ENCODE measurements around the gene MYBBP1A.

Gene MYBBP1A

DNA sequence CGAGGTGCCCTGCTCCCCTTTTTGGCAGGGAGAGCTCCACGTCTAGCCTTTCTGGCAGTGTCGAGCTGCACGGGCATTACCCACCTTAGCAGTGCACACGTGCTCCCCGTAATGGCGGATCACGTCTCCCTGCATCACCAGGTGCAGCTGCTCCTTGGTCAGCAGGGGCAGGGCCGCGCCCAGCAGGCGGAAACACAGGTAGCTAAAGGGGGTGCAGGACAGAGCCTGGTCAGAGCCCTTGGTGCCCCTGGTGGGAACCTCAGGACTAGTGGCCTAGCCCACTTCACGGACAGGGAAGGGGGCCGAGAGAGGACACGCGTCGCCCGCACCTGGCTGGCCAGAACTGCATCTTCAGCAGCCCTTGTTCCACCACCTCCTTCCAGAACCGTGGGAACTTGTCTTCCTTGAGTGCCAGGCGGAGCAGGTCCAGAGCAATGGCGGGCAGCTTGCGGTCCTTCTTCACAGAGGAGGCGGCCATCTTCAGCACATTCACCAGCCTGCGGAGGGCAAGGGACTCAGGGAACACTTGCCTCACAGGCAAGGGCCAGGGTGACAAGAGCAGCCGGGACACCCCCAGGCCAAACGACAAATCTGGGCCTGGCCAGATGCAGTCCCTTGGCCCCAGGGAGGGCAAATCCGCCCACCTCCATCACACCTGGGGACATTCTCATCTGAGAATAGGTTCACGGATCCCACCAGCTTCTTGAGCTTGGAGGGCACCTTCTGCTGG lies 3.2 kb downstream of the MYBBP1A start:
- Histone ChIP-seq H3K4me1 (ENCODE audit: control insufficient read depth, insufficient read depth, low read depth, low read length) (peaks cover 40% of the 10 kb centered on the region), H2BK15ac (ENCODE audit: low read depth, poor library complexity, severe bottlenecking) (no peak overlapping the region), H2BK12ac (ENCODE audit: low read length in 2 of 2) (no peak overlapping the region), H3K79me1 (replicated peaks; ENCODE audit: low read length, poor library complexity, severe bottlenecking) (peaks cover 41% of the 10 kb centered on the region), H3K4ac (ENCODE audit: low read depth in 1 of 2, low read length in 2 of 2) (no peak overlapping the region), H3K36me3 (ENCODE audit: control insufficient read depth in 1 of 2, insufficient read depth in 2 of 2, low read depth in 1 of 2, low read length in 2 of 2) (peaks cover 67 to 68% of the 10 kb centered on the region in 2 experiments), H3K18ac (ENCODE audit: low read depth in 1 of 2, low read length in 2 of 2) (no peak overlapping the region), H4K8ac (ENCODE audit: low read length) (no peak overlapping the region), H4K91ac (ENCODE audit: low read length) (no peak overlapping the region), H2AFZ (ENCODE audit: low read depth, low read length) (no peak overlapping the region), H2BK5ac (ENCODE audit: low read depth, low read length, poor library complexity, severe bottlenecking) (no peak overlapping the region), H2AK5ac (ENCODE audit: low read length, severe bottlenecking) (no peak overlapping the region), H3K23ac (ENCODE audit: low read length in 2 of 2) (no peak overlapping the region), H3K27me3 (ENCODE audit: control insufficient read depth in 1 of 2, insufficient read depth in 1 of 2, low read length in 2 of 2) (no peaks in the 10 kb centered on the region), H3K14ac (ENCODE audit: low read length in 2 of 2) (no peak overlapping the region), H2BK120ac (ENCODE audit: low read depth, low read length) (no peak overlapping the region), H3K27ac (ENCODE audit: low read length, poor library complexity, severe bottlenecking) (no peak overlapping the region), H3K4me2 (ENCODE audit: low read length, poor library complexity, severe bottlenecking) (no peak overlapping the region), H3K4me3 (ENCODE audit: insufficient read depth in 1 of 2, low read depth in 1 of 2, low read length in 2 of 2) (no peak overlapping the region), H3K9me3 (ENCODE audit: control insufficient read depth, low read length) (no peaks in the 10 kb centered on the region), H3K9ac (ENCODE audit: low read length) (no peak overlapping the region)
- DNase-seq, result no peak
- WGBS, result 97% methylated on average over 24 of the region's 27 CpGs

DNA sequence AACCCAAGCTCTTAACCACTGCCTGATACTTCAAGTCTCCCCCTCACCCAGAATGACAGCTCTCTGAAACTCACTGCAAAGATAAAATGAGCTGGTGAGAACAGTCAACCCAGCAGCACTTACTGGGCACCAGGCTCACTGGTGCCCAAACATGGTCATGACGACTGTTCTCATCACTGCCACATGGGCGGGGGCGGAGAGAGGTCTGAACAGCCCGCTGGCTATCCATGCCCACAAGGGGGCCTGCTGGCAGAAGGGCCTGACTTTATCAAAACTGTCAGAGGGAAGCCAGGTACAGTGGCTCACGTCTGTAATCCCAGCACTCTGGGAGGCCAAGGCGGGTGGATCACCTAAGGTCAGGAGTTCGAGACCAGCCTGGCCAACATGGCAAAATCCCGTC lies 4.0 kb downstream of the MYBBP1A start:
- no peak overlapping the region for H3K18ac ChIP-seq (ENCODE audit: low read depth in 1 of 2, low read length in 2 of 2)
- H3K4ac ChIP-seq (ENCODE audit: low read depth in 1 of 2, low read length in 2 of 2), result no peak overlapping the region
- no peak overlapping the region for H2AFZ ChIP-seq (ENCODE audit: low read depth, low read length)
- peaks cover 40% of the 10 kb centered on the region for H3K4me1 ChIP-seq (ENCODE audit: control insufficient read depth, insufficient read depth, low read depth, low read length)
- no peak overlapping the region for H2BK15ac ChIP-seq (ENCODE audit: low read depth, poor library complexity, severe bottlenecking)
- H3K9me3 ChIP-seq (ENCODE audit: control insufficient read depth, low read length), result no peaks in the 10 kb centered on the region
- H2BK120ac ChIP-seq (ENCODE audit: low read depth, low read length), result no peak overlapping the region
- H4K91ac ChIP-seq (ENCODE audit: low read length), result no peak overlapping the region
- no peak overlapping the region for H3K27ac ChIP-seq (ENCODE audit: low read length, poor library complexity, severe bottlenecking)
- H3K23ac ChIP-seq (ENCODE audit: low read length in 2 of 2), result no peak overlapping the region
- H2AK5ac ChIP-seq (ENCODE audit: low read length, severe bottlenecking), result no peak overlapping the region
- H3K14ac ChIP-seq (ENCODE audit: low read length in 2 of 2), result no peak overlapping the region
- H3K4me3 ChIP-seq (ENCODE audit: insufficient read depth in 1 of 2, low read depth in 1 of 2, low read length in 2 of 2), result no peak overlapping the region
- H3K79me1 ChIP-seq (replicated peaks; ENCODE audit: low read length, poor library complexity, severe bottlenecking), result peaks cover 41% of the 10 kb centered on the region
- H3K36me3 ChIP-seq (ENCODE audit: control insufficient read depth in 1 of 2, insufficient read depth in 2 of 2, low read depth in 1 of 2, low read length in 2 of 2), result peaks cover 74 to 76% of the 10 kb centered on the region in 2 experiments
- H3K9ac ChIP-seq (ENCODE audit: low read length), result no peak overlapping the region
- WGBS, result 90% methylated on average over 8 of the region's 8 CpGs
- DNase-seq, result no peak
- H2BK5ac ChIP-seq (ENCODE audit: low read depth, low read length, poor library complexity, severe bottlenecking), result no peak overlapping the region
- no peaks in the 10 kb centered on the region for H3K27me3 ChIP-seq (ENCODE audit: control insufficient read depth in 1 of 2, insufficient read depth in 1 of 2, low read length in 2 of 2)
- no peak overlapping the region for H4K8ac ChIP-seq (ENCODE audit: low read length)
- no peak overlapping the region for H3K4me2 ChIP-seq (ENCODE audit: low read length, poor library complexity, severe bottlenecking)
- no peak overlapping the region for H2BK12ac ChIP-seq (ENCODE audit: low read length in 2 of 2)

DNA sequence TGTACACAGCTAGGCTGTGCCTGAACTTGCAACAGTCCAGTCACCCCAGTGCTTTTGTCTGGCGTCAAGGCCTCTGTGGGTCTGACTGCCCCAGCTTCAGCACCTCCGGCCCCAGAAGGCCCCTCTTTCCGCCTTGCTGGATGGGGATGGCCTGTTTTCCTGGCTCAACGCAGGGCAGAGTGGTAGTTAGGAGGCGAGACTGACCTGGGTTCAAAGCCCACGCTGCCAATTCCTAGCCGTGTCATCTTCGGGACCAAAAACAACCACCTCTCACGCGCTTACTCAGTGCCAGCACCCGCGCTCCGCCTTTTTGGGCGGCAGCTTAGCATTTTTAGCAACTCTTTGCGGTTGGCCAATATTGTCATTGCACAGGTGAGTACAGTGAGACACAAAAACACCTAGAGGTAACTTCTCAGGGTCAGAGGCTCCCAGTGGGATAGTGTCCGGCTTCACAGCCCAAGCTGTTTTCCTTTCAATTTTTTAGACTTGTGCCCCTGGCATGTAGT lies 4.6 kb downstream of the MYBBP1A start:
- H4K8ac ChIP-seq (ENCODE audit: low read length), result no peak overlapping the region
- H2AFZ ChIP-seq (ENCODE audit: low read depth, low read length), result no peak overlapping the region
- H3K4me1 ChIP-seq (ENCODE audit: control insufficient read depth, insufficient read depth, low read depth, low read length), result peaks cover 36% of the 10 kb centered on the region
- H3K27ac ChIP-seq (ENCODE audit: low read length, poor library complexity, severe bottlenecking), result no peak overlapping the region
- H3K4me3 ChIP-seq (ENCODE audit: insufficient read depth in 1 of 2, low read depth in 1 of 2, low read length in 2 of 2), result no peak overlapping the region
- 99% methylated on average over 16 of the region's 16 CpGs for WGBS
- H2BK5ac ChIP-seq (ENCODE audit: low read depth, low read length, poor library complexity, severe bottlenecking), result no peak overlapping the region
- H3K14ac ChIP-seq (ENCODE audit: low read length in 2 of 2), result no peak overlapping the region
- no peak for DNase-seq
- H3K4me2 ChIP-seq (ENCODE audit: low read length, poor library complexity, severe bottlenecking), result no peak overlapping the region
- H3K27me3 ChIP-seq (ENCODE audit: control insufficient read depth in 1 of 2, insufficient read depth in 1 of 2, low read length in 2 of 2), result no peaks in the 10 kb centered on the region
- H3K79me1 ChIP-seq (replicated peaks; ENCODE audit: low read length, poor library complexity, severe bottlenecking), result peaks cover 45% of the 10 kb centered on the region
- H3K23ac ChIP-seq (ENCODE audit: low read length in 2 of 2), result no peak overlapping the region
- no peak overlapping the region for H2AK5ac ChIP-seq (ENCODE audit: low read length, severe bottlenecking)
- no peak overlapping the region for H2BK120ac ChIP-seq (ENCODE audit: low read depth, low read length)
- H4K91ac ChIP-seq (ENCODE audit: low read length), result no peak overlapping the region
- no peak overlapping the region for H2BK15ac ChIP-seq (ENCODE audit: low read depth, poor library complexity, severe bottlenecking)
- H3K9ac ChIP-seq (ENCODE audit: low read length), result no peak overlapping the region
- no peak overlapping the region for H3K18ac ChIP-seq (ENCODE audit: low read depth in 1 of 2, low read length in 2 of 2)
- H3K9me3 ChIP-seq (ENCODE audit: control insufficient read depth, low read length), result no peaks in the 10 kb centered on the region
- peaks cover 78 to 81% of the 10 kb centered on the region in 2 experiments for H3K36me3 ChIP-seq (ENCODE audit: control insufficient read depth in 1 of 2, insufficient read depth in 2 of 2, low read depth in 1 of 2, low read length in 2 of 2)
- no peak overlapping the region for H2BK12ac ChIP-seq (ENCODE audit: low read length in 2 of 2)
- no peak overlapping the region for H3K4ac ChIP-seq (ENCODE audit: low read depth in 1 of 2, low read length in 2 of 2)

DNA sequence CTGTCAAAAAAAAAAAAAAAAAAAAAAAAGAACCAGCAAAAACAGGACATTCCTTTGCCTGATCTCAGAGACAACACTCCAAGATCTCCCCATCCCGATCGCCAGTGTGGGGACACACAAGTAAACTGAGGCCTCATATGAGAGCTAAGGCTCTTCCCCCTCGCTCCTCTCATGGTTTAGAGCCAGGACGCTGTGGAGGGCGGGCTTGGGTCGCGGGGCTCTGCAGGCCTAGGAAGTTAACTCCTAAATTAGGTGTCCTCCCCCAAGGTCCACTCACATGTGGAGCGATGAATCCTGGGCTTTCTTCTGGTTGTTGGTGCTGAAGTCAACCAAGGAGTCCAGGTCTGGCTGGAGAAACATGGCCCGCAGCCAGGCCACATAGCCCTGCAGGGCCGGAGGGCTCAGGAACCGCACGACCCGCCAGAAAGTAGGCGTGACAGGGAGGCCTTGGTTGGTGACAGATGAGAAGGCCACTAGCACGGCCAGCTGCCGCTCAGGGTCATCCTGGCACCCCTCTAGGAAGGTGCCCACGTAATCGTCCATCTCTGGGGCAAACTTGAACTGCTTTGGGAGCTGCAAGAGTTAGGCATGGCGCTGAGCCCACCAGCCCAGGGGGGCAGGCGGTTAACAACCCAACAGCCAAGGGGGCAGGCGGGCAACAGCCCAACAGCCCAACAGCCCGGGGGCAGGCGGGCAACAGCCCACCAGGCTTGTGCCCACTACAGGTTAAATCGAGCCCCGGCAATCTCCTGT lies 5.2 kb downstream of the MYBBP1A start:
- Histone ChIP-seq H2BK120ac (ENCODE audit: low read depth, low read length) (no peak overlapping the region), H2AK5ac (ENCODE audit: low read length, severe bottlenecking) (no peak overlapping the region), H3K4me3 (ENCODE audit: insufficient read depth in 1 of 2, low read depth in 1 of 2, low read length in 2 of 2) (no peak overlapping the region), H3K36me3 (ENCODE audit: control insufficient read depth in 1 of 2, insufficient read depth in 2 of 2, low read depth in 1 of 2, low read length in 2 of 2) (peaks cover 85 to 88% of the 10 kb centered on the region in 2 experiments), H3K27me3 (ENCODE audit: control insufficient read depth in 1 of 2, insufficient read depth in 1 of 2, low read length in 2 of 2) (no peaks in the 10 kb centered on the region), H3K79me1 (replicated peaks; ENCODE audit: low read length, poor library complexity, severe bottlenecking) (peaks cover 49% of the 10 kb centered on the region), H3K18ac (ENCODE audit: low read depth in 1 of 2, low read length in 2 of 2) (no peak overlapping the region), H3K14ac (ENCODE audit: low read length in 2 of 2) (no peak overlapping the region), H2BK15ac (ENCODE audit: low read depth, poor library complexity, severe bottlenecking) (no peak overlapping the region), H2BK12ac (ENCODE audit: low read length in 2 of 2) (no peak overlapping the region), H4K91ac (ENCODE audit: low read length) (no peak overlapping the region), H3K4me2 (ENCODE audit: low read length, poor library complexity, severe bottlenecking) (no peak overlapping the region), H2AFZ (ENCODE audit: low read depth, low read length) (no peak overlapping the region), H3K4me1 (ENCODE audit: control insufficient read depth, insufficient read depth, low read depth, low read length) (peaks cover 36% of the 10 kb centered on the region), H4K8ac (ENCODE audit: low read length) (no peak overlapping the region), H3K23ac (ENCODE audit: low read length in 2 of 2) (no peak overlapping the region), H3K4ac (ENCODE audit: low read depth in 1 of 2, low read length in 2 of 2) (no peak overlapping the region), H3K9ac (ENCODE audit: low read length) (no peak overlapping the region), H3K9me3 (ENCODE audit: control insufficient read depth, low read length) (no peaks in the 10 kb centered on the region), H3K27ac (ENCODE audit: low read length, poor library complexity, severe bottlenecking) (no peak overlapping the region), H2BK5ac (ENCODE audit: low read depth, low read length, poor library complexity, severe bottlenecking) (no peak overlapping the region)
- WGBS, result 95% methylated on average over 25 of the region's 25 CpGs
- DNase-seq, result no peak
